Stimulated activated CD8-positive, alpha-beta memory T cell treated with anti-CD3 and anti-CD28 coated beads, Interleukin-7, amount 100 ng/mL, for 48 hours (primary cell): ENCODE data around the gene BCS1L.
A peak's percentile ranks its signal among the peaks of the same experiment; 100 is the strongest.

Experiments used
- DNase-seq, 2 donors: peaks; one replicate each; pipeline ENCODE4 v3.0.0-alpha.2; 2020; ENCODE audit warnings: low read depth in 1 of 2; ENCODE audit errors: extremely low read depth in 1 of 2

Gene BCS1L

GRCh38 chr2:218659988-218660358, 490 bp downstream of the BCS1L start:
- DNase-seq: no peak

GRCh38 chr2:218662377-218662776, 2.9 kb downstream of the BCS1L start:
- DNase-seq: no peak

- DNase-seq: no peak
Observed at GRCh38 chr2:218662827-218663226, 3.3 kb downstream of the BCS1L start.

GRCh38 chr2:218663901-218664300, 4.4 kb downstream of the BCS1L start:
- DNase-seq: no peak

GRCh38 chr2:218664653-218665052, 5.2 kb downstream of the BCS1L start:
- no peak for DNase-seq

- no peak for DNase-seq
Observed at GRCh38 chr2:218671097-218671653, 11.7 kb downstream of the BCS1L start.

GRCh38 chr2:218671654-218672566, 12.4 kb downstream of the BCS1L start, which contains the start of the genes RNF25 and STK36:
Gene RNF25, minus strand, starts transcription at chr2:218672002. Its CDS starts 32 bp downstream, at chr2:218671970.
Gene STK36, plus strand, starts transcription at chr2:218672086. Its CDS starts 744 bp downstream, at chr2:218672830.
- peak; percentile 73 to 79 for DNase-seq

GRCh38 chr2:218679119-218679518, 19.6 kb downstream of the BCS1L start:
- no peak for DNase-seq

- no peak for DNase-seq
Observed at GRCh38 chr2:218680061-218680460, 20.6 kb downstream of the BCS1L start.

GRCh38 chr2:218687400-218688060, 28.0 kb downstream of the BCS1L start:
- DNase-seq: peak in 1 of 2 donors; percentile 14

- no peak for DNase-seq
Observed at GRCh38 chr2:218691234-218691633, 31.8 kb downstream of the BCS1L start.

- DNase-seq: no peak
Observed at GRCh38 chr2:218694405-218695145, 35.1 kb downstream of the BCS1L start.

GRCh38 chr2:218698885-218699284, 39.4 kb downstream of the BCS1L start:
- DNase-seq: no peak

- DNase-seq: no peak
Observed at GRCh38 chr2:218701806-218702205, 42.3 kb downstream of the BCS1L start.

GRCh38 chr2:218703341-218703740, 43.9 kb downstream of the BCS1L start:
- DNase-seq: no peak

- no peak for DNase-seq
Observed at GRCh38 chr2:218708086-218708485, 48.6 kb downstream of the BCS1L start.

- DNase-seq: no peak
Observed at GRCh38 chr2:218709908-218710307, 50.4 kb downstream of the BCS1L start.

- DNase-seq: no peak
Observed at GRCh38 chr2:218710334-218710686, 50.8 kb downstream of the BCS1L start.

GRCh38 chr2:218710687-218711549, 51.4 kb downstream of the BCS1L start, which contains the start of gene TTLL4:
Gene TTLL4, plus strand, starts transcription at chr2:218710835. Its CDS starts 26,842 bp downstream, at chr2:218737677.
- peak; percentile 95 to 96 for DNase-seq

- DNase-seq: no peak
Observed at GRCh38 chr2:218711550-218711929, 52.1 kb downstream of the BCS1L start.
